ENCODE results near the gene PSG1.
"Not testable (repeated sequence)": the region's sequence is repeated elsewhere in the genome, so short reads cannot be mapped to it uniquely, and the experiment has no call there.

The PSG1 gene

DNA sequence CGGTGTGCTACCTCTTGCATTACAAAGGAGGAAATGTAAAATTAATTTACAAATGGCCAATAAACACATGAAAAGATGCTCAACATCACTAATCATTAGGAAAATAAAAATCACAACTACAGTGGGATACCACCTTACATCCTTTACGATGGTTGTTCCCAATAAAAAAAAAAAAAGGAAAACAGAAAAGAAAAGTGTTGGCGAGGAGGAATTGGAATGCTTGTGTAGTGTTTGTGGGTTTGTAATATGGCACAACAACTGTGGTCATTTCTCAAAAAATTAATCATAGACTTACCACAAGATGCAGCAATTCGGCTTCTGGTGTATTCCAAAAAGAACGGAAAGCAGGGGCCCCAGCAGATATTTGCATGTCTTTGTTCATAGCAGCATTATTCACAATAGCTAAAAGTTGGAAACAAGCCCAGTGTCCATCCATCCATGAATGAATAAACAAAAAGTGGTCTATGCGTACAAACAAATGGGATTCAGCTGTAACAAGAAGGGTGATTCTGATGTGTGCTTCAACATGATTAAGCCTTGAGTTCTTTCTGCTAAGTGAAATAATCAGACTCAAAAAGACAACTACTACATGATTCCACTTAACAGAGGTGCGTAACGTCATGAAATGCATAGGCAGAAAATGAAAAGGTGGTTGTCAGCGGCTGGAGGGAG lies 58.1 kb downstream of the PSG1 start:
- not testable (repeated sequence) for DNase-seq (ENCODE audit: low read depth in 1 of 2, low spot score in 1 of 2)

DNA sequence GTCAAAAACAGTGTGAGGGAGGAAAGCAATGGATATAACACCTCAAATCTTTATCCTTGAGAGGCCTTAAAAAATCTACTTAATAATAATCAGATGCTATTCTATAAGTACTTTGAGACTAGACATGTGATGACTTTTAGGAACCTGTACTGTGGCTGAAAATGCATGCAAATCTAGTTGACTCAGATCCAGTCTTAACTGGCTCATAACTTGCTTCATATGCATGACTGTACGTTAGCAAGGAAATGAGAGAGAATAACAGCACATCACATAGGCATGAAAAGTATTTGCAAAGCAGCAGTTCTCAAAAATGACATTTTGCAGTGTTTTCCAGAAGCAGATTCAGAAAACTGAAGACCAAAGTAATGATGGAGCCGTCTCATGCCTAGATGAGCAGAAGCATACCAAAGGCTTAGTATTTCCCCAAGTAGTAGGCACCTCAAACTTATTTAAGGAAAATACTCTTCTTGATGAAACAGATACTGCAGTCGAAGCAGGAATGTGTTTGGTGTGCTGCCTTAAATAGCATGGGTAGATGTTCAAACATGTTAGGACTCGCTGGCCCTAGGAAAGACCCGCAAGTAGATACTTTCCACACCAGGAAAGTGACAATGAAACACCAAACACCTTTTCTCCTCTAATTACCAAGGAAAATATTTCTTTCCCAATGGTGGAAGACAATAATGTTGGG lies 59.4 kb downstream of the PSG1 start:
- DNase-seq (ENCODE audit: low read depth in 1 of 2, low spot score in 1 of 2), result not testable (repeated sequence)

- DNase-seq (ENCODE audit: low read depth in 1 of 2, low spot score in 1 of 2), result no peak
Observed at GRCh38 chr19:42816894-42817293, 62.6 kb downstream of the PSG1 start.
